ENCODE data around the gene EHMT1. TPM values are rescaled to one million over a fixed set of nuclear protein-coding genes. Genes with fewer than 3 reads are reported as not detected.
"Not testable (repeated sequence)": the region's sequence is repeated elsewhere in the genome, so short reads cannot be mapped to it uniquely, and the experiment has no call there.

EHMT1 gene
- total RNA-seq, 2 experiments from 2014 or later, result 65.9 to 66.3 TPM

GRCh38 chr9:137620048-137620405, 1.2 kb downstream of the EHMT1 start:
- peaks cover 33% of the 10 kb centered on the region for H3K4me1 Mint-ChIP-seq
- peak overlapping the region; percentile 88 for H3K4me3 Mint-ChIP-seq
- H3K27me3 Mint-ChIP-seq, result no peaks in the 10 kb centered on the region
- no peaks in the 10 kb centered on the region for H3K9me3 Mint-ChIP-seq
- H3K36me3 Mint-ChIP-seq, result peaks cover 28% of the 10 kb centered on the region
- no peak for DNase-seq
- H3K27ac Mint-ChIP-seq, result peak overlapping the region; percentile 80

- Mint-ChIP-seq H3K27me3 (no peaks in the 10 kb centered on the region), H3K27ac (no peak overlapping the region), H3K4me1 (peaks cover 37% of the 10 kb centered on the region), H3K36me3 (peaks cover 32% of the 10 kb centered on the region), H3K9me3 (no peaks in the 10 kb centered on the region), H3K4me3 (peak overlapping the region; percentile 33)
- no peak for DNase-seq
These were observed 1.8 kb downstream of the EHMT1 start for GRCh38 chr9:137620581-137620980.

GRCh38 chr9:137621131-137621757, 2.4 kb downstream of the EHMT1 start:
- peaks cover 32% of the 10 kb centered on the region for H3K36me3 Mint-ChIP-seq
- H3K27me3 Mint-ChIP-seq, result no peaks in the 10 kb centered on the region
- no peak overlapping the region for H3K27ac Mint-ChIP-seq
- DNase-seq, result no peak
- no peaks in the 10 kb centered on the region for H3K9me3 Mint-ChIP-seq
- H3K4me3 Mint-ChIP-seq, result peak overlapping the region; percentile 33
- peaks cover 38% of the 10 kb centered on the region for H3K4me1 Mint-ChIP-seq

GRCh38 chr9:137622211-137622610, 3.4 kb downstream of the EHMT1 start:
- DNase-seq, H3K27ac Mint-ChIP-seq, H3K27me3 Mint-ChIP-seq, H3K9me3 Mint-ChIP-seq: not testable (repeated sequence)
- peaks cover 32% of the 10 kb centered on the region for H3K36me3 Mint-ChIP-seq
- peaks cover 36% of the 10 kb centered on the region for H3K4me1 Mint-ChIP-seq
- H3K4me3 Mint-ChIP-seq, result peak overlapping the region; percentile 33

GRCh38 chr9:137626464-137626863, 7.7 kb downstream of the EHMT1 start:
- H3K36me3 Mint-ChIP-seq, result peaks cover 29% of the 10 kb centered on the region
- H3K4me3 Mint-ChIP-seq, result no peak overlapping the region
- H3K27me3 Mint-ChIP-seq, result no peaks in the 10 kb centered on the region
- H3K27ac Mint-ChIP-seq, result no peak overlapping the region
- no peaks in the 10 kb centered on the region for H3K9me3 Mint-ChIP-seq
- H3K4me1 Mint-ChIP-seq, result peaks cover 39% of the 10 kb centered on the region
- DNase-seq, result no peak

- not testable (repeated sequence) for H3K4me3 Mint-ChIP-seq, H3K9me3 Mint-ChIP-seq, DNase-seq, H3K27ac Mint-ChIP-seq, H3K27me3 Mint-ChIP-seq
- Mint-ChIP-seq H3K4me1 (peaks cover 42% of the 10 kb centered on the region), H3K36me3 (peaks cover 29% of the 10 kb centered on the region)
These were observed 8.6 kb downstream of the EHMT1 start for GRCh38 chr9:137627406-137627805.

GRCh38 chr9:137630126-137630525, 11.3 kb downstream of the EHMT1 start:
- Mint-ChIP-seq H3K9me3 (no peaks in the 10 kb centered on the region), H3K27ac (peak overlapping the region; percentile 35)

GRCh38 chr9:137630679-137631078, 11.9 kb downstream of the EHMT1 start:
- peak overlapping the region; percentile 19 for H3K4me3 Mint-ChIP-seq
- H3K27me3 Mint-ChIP-seq, result no peaks in the 10 kb centered on the region
- DNase-seq, result no peak
- H3K27ac Mint-ChIP-seq, result no peak overlapping the region
- H3K4me1 Mint-ChIP-seq, result peaks cover 46% of the 10 kb centered on the region
- peaks cover 20% of the 10 kb centered on the region for H3K36me3 Mint-ChIP-seq
- no peaks in the 10 kb centered on the region for H3K9me3 Mint-ChIP-seq

More at GRCh38 chr9:137630126-137630525, 11.3 kb downstream of the EHMT1 start:
- Mint-ChIP-seq H3K4me3 (peak overlapping the region; percentile 35), H3K27me3 (no peaks in the 10 kb centered on the region), H3K36me3 (peaks cover 23% of the 10 kb centered on the region), H3K4me1 (peaks cover 50% of the 10 kb centered on the region)
- DNase-seq, result no peak

- Mint-ChIP-seq H3K4me3 (no peak overlapping the region), H3K36me3 (peaks cover 25% of the 10 kb centered on the region), H3K9me3 (no peaks in the 10 kb centered on the region), H3K27ac (no peak overlapping the region), H3K27me3 (no peaks in the 10 kb centered on the region), H3K4me1 (peaks cover 51% of the 10 kb centered on the region)
- DNase-seq, result no peak
These were observed 12.8 kb downstream of the EHMT1 start for GRCh38 chr9:137631345-137632229.

- H3K36me3 Mint-ChIP-seq, result peaks cover 25% of the 10 kb centered on the region
- H3K4me1 Mint-ChIP-seq, result peaks cover 52% of the 10 kb centered on the region
- no peak for DNase-seq
- no peaks in the 10 kb centered on the region for H3K27me3 Mint-ChIP-seq
- no peaks in the 10 kb centered on the region for H3K9me3 Mint-ChIP-seq
- H3K27ac Mint-ChIP-seq, result no peak overlapping the region
- H3K4me3 Mint-ChIP-seq, result no peak overlapping the region
These were observed 13.7 kb downstream of the EHMT1 start for GRCh38 chr9:137632230-137633161.

GRCh38 chr9:137634016-137634415, 15.2 kb downstream of the EHMT1 start:
- Mint-ChIP-seq H3K27ac (no peak overlapping the region), H3K4me1 (peaks cover 45% of the 10 kb centered on the region), H3K27me3 (no peaks in the 10 kb centered on the region), H3K9me3 (no peaks in the 10 kb centered on the region), H3K4me3 (no peak overlapping the region), H3K36me3 (peaks cover 26% of the 10 kb centered on the region)
- no peak for DNase-seq

GRCh38 chr9:137638680-137639079, 19.9 kb downstream of the EHMT1 start:
- H3K27me3 Mint-ChIP-seq, result no peaks in the 10 kb centered on the region
- H3K27ac Mint-ChIP-seq, result peak overlapping the region; percentile 50
- no peaks in the 10 kb centered on the region for H3K9me3 Mint-ChIP-seq
- peaks cover 43% of the 10 kb centered on the region for H3K4me1 Mint-ChIP-seq
- no peak for DNase-seq
- H3K4me3 Mint-ChIP-seq, result peak overlapping the region; percentile 77
- H3K36me3 Mint-ChIP-seq, result peaks cover 40% of the 10 kb centered on the region

- H3K9me3 Mint-ChIP-seq, result no peaks in the 10 kb centered on the region
- DNase-seq, result no peak
- no peaks in the 10 kb centered on the region for H3K27me3 Mint-ChIP-seq
- H3K36me3 Mint-ChIP-seq, result peaks cover 39% of the 10 kb centered on the region
- H3K4me1 Mint-ChIP-seq, result peaks cover 45% of the 10 kb centered on the region
- peak overlapping the region; percentile 77 for H3K4me3 Mint-ChIP-seq
- peak overlapping the region; percentile 88 for H3K27ac Mint-ChIP-seq
These were observed 20.7 kb downstream of the EHMT1 start for GRCh38 chr9:137639303-137640051.

GRCh38 chr9:137640862-137641261, 22.1 kb downstream of the EHMT1 start:
- Mint-ChIP-seq H3K27ac (no peak overlapping the region), H3K27me3 (no peaks in the 10 kb centered on the region), H3K9me3 (no peaks in the 10 kb centered on the region), H3K4me3 (no peak overlapping the region), H3K36me3 (peaks cover 37% of the 10 kb centered on the region), H3K4me1 (peaks cover 48% of the 10 kb centered on the region)
- no peak for DNase-seq

Data from activated naive CD8-positive, alpha-beta T cell treated with anti-CD3 and anti-CD28 coated beads for 36 hours (primary cell).